ENCODE measurements around the gene EPC1.

- TF ChIP-seq POLR2AphosphoS5 (IDR thresholded peaks at IDR 0.05; ENCODE audit: low read depth, low read length) (no peak), POLR2A (IDR thresholded peaks at IDR 0.05; ENCODE audit: low read depth, low read length) (no peak)
Measured at GRCh38 chr10:32246685-32247084, 100.3 kb downstream of the EPC1 start.

All from GM12891 (cell line).